Ishikawa (cell line): Measurements from ENCODE around the gene DNAH17.

ENCODE experiments used
- CEBPB ChIP-seq: IDR thresholded peaks from 2 replicates; pipeline ENCODE4 v1.6.1; 2012
- EGR1 ChIP-seq: IDR thresholded peaks from 2 replicates; pipeline ENCODE4 v1.6.1; 2012
- EP300 ChIP-seq: IDR thresholded peaks from 2 replicates; pipeline ENCODE4 v1.6.1; 2012; ENCODE audit warnings: borderline replicate concordance
- FOXM1 ChIP-seq: IDR thresholded peaks from 2 replicates; pipeline ENCODE4 v1.6.1; 2012; ENCODE audit warnings: low read depth, borderline replicate concordance
- NFIC ChIP-seq: IDR thresholded peaks from 2 replicates; pipeline ENCODE4 v1.6.1; 2012
- RAD21 ChIP-seq: IDR thresholded peaks from 2 replicates; pipeline ENCODE4 v1.6.1; 2012; ENCODE audit warnings: low read depth
- TAF1 ChIP-seq: IDR thresholded peaks from 2 replicates; pipeline ENCODE4 v1.6.1; 2012; ENCODE audit warnings: low read depth, mild to moderate bottlenecking
- TEAD4 ChIP-seq: IDR thresholded peaks from 2 replicates; pipeline ENCODE4 v1.6.1; 2012
- USF1 ChIP-seq: IDR thresholded peaks from 2 replicates; pipeline ENCODE4 v1.6.1; 2012
- YY1 ChIP-seq: IDR thresholded peaks from 2 replicates; pipeline ENCODE4 v1.6.1; 2012; ENCODE audit warnings: low read depth
- ZBTB7A ChIP-seq: IDR thresholded peaks from 2 replicates; pipeline ENCODE4 v1.6.1; 2012; ENCODE audit warnings: low read depth
- TF ChIP-seq, protein P1 (sequence below): IDR thresholded peaks from 2 replicates; pipeline ENCODE4 v1.6.1; 2012
- TF ChIP-seq, protein P2 (sequence below): IDR thresholded peaks from 2 replicates; pipeline ENCODE4 v1.6.1; 2012; ENCODE audit warnings: low read depth, mild to moderate bottlenecking

GRCh38 chr17:78486946-78487680 lies 90.1 kb downstream of the DNAH17 start:
- TF ChIP-seq, protein P1, sequence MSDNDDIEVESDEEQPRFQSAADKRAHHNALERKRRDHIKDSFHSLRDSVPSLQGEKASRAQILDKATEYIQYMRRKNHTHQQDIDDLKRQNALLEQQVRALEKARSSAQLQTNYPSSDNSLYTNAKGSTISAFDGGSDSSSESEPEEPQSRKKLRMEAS = no peak
- no peak for TF ChIP-seq TEAD4
- no peak for TF ChIP-seq USF1
- no peak for TF ChIP-seq YY1
- TF ChIP-seq FOXM1 = no peak
- no peak for TF ChIP-seq CEBPB
- TF ChIP-seq, protein P2, sequence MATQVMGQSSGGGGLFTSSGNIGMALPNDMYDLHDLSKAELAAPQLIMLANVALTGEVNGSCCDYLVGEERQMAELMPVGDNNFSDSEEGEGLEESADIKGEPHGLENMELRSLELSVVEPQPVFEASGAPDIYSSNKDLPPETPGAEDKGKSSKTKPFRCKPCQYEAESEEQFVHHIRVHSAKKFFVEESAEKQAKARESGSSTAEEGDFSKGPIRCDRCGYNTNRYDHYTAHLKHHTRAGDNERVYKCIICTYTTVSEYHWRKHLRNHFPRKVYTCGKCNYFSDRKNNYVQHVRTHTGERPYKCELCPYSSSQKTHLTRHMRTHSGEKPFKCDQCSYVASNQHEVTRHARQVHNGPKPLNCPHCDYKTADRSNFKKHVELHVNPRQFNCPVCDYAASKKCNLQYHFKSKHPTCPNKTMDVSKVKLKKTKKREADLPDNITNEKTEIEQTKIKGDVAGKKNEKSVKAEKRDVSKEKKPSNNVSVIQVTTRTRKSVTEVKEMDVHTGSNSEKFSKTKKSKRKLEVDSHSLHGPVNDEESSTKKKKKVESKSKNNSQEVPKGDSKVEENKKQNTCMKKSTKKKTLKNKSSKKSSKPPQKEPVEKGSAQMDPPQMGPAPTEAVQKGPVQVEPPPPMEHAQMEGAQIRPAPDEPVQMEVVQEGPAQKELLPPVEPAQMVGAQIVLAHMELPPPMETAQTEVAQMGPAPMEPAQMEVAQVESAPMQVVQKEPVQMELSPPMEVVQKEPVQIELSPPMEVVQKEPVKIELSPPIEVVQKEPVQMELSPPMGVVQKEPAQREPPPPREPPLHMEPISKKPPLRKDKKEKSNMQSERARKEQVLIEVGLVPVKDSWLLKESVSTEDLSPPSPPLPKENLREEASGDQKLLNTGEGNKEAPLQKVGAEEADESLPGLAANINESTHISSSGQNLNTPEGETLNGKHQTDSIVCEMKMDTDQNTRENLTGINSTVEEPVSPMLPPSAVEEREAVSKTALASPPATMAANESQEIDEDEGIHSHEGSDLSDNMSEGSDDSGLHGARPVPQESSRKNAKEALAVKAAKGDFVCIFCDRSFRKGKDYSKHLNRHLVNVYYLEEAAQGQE = no peak
- no peak for TF ChIP-seq TAF1
- TF ChIP-seq NFIC = no peak
- TF ChIP-seq RAD21 = no peak
- no peak for TF ChIP-seq EGR1
- TF ChIP-seq ZBTB7A = no peak
- TF ChIP-seq EP300 = no peak
